ENCODE data around the gene RPRML.
A peak's percentile ranks its signal among the peaks of the same experiment; 100 is the strongest.
"Not testable (repeated sequence)": the region's sequence is repeated elsewhere in the genome, so short reads cannot be mapped to it uniquely, and the experiment has no call there.

The RPRML gene

GRCh38 chr17:46979147-46979863 lies at the start of gene RPRML:
Gene RPRML, minus strand, starts transcription at chr17:46979253. Its CDS starts 246 bp downstream, at chr17:46979007.
- DNase-seq, result no peak

DNA sequence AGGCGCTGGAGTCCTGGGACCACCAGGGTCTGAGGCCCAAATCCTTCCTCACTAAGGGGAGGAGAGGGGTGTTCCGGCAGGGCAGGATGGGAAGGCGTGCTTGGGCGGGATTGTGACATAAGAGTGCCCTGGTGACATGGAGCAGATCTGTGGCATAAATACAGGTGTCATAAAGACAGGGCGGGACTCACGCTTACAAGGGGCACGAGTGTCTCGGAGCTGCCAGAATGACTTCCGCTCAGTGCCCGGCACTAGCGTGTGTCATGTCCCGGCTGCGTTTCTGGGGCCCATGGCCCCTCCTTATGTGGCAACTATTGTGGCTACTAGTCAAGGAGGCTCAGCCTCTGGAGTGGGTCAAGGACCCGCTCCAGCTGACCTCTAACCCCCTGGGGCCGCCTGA lies 37.9 kb upstream of the RPRML start:
- DNase-seq, result not testable (repeated sequence)

DNA sequence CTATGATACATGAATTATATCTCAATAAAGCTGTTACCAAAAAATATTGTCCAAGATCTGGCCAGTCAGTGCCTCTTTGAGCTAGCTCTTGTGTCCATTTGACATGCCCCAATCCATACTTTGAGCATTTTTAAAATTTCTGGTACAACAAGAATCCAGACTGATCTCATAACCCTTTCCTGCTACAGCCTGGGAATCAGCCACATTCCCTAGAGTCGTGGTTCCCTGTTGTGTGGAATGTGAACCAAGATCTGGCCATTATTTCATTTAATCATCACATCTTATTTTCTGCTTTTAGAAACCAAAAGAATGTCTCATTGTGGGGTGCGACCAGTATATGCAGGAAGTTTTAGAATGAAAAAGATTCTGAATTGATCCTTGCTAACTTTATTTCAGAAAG lies 34.3 kb upstream of the RPRML start:
- DNase-seq, result no peak

GRCh38 chr17:47012457-47012856 lies 33.4 kb upstream of the RPRML start:
- DNase-seq, result no peak

DNA sequence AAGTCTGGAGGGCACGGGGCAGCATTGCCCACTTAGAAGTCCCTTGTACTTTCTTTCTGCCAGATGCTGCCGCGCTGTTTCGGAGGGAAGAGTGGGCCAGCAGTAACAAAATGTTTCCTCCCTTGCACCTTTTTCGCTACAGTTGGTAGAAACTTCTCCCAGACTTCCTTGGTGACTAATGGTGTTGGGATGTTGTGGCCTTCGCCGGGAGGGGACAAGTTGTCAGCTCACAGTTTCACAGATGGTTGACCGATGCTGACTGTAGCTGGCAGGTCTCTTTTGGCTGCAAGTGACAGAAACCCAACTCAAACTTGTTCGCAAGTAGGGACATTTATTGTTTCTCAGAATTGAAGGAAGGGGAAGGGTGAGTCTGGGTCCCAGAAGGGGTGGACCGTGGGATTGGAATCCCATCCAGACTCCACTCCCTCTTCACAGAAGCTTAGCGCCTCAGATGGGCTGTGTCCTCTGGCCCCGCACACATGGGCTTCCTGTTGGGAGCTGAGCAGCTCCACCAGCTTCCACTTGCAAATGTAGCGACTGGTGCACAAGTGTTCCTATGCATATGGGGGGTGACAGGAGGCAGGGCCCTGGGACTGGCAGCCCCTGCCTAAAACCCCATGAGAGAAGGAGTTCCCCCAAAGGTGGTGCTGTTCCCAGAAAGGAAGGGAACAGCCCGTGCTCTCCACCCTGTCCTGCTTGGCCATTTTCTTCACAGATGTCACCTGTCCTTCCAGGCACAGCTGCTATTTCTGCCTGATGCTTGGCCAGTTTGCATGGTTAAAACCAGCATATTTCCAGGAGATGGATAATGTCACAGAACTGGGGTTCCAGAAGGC lies 30.9 kb upstream of the RPRML start:
- no peak for DNase-seq

- no peak for DNase-seq
These were observed 25.9 kb upstream of the RPRML start for GRCh38 chr17:47004906-47005305.

DNA sequence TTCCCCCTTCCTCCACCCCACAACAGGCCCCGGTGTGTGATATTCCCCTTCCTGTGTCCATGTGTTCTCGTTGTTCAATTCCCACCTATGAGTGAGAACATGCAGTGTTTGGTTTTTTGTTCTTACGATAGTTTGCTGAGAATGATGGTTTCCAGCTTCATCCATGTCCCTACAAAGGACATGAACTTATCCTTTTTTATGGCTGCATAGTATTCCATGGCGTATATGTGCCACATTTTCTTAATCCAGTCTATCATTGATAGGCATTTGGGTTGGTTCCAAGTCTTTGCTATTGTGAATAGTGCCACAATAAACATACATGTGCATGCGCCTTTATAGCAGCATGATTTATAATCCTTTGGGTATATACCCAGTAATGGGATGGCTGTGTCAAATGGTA lies 24.8 kb upstream of the RPRML start:
- not testable (repeated sequence) for DNase-seq

- no peak for DNase-seq
These were observed 17.0 kb upstream of the RPRML start for GRCh38 chr17:46995841-46996571.

- no peak for DNase-seq
These were observed 15.9 kb upstream of the RPRML start for GRCh38 chr17:46994993-46995392.

- DNase-seq, result no peak
These were observed 12.6 kb upstream of the RPRML start for GRCh38 chr17:46991617-46992016.

- DNase-seq, result no peak
These were observed 10.8 kb upstream of the RPRML start for GRCh38 chr17:46989637-46990431.

GRCh38 chr17:46987927-46988326 lies 8.9 kb upstream of the RPRML start:
- not testable (repeated sequence) for DNase-seq

DNA sequence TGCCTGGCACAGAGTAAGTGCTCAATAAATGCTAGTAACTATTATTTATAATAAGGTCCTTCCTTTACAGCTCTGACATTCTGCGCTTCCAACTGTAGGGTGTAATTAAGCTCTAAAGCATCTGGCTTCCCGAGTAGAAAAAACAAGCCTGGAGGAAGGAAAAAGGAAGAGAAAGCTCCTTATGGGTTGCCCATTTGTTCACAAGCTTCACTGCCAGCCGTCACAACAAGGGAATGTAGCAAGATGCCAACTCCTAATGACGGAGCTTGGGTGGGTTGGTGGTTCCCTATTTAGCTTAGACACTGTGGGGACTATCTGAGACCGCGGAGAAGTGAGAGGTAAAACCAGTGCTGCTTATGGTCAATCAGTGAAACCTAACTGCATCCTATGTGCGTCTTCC lies 7.3 kb upstream of the RPRML start:
- no peak for DNase-seq

- DNase-seq, result no peak
These were observed 5.8 kb upstream of the RPRML start for GRCh38 chr17:46984892-46985291.

GRCh38 chr17:46984341-46984740 lies 5.3 kb upstream of the RPRML start:
- DNase-seq, result peak in 1 of 2 experiments; percentile 54

- DNase-seq, result no peak
These were observed 4.7 kb upstream of the RPRML start for GRCh38 chr17:46983782-46984181.

- no peak for DNase-seq
These were observed 3.5 kb upstream of the RPRML start for GRCh38 chr17:46982577-46982976.

GRCh38 chr17:46978489-46979146 lies 435 bp downstream of the RPRML start:
- DNase-seq, result no peak

DNA sequence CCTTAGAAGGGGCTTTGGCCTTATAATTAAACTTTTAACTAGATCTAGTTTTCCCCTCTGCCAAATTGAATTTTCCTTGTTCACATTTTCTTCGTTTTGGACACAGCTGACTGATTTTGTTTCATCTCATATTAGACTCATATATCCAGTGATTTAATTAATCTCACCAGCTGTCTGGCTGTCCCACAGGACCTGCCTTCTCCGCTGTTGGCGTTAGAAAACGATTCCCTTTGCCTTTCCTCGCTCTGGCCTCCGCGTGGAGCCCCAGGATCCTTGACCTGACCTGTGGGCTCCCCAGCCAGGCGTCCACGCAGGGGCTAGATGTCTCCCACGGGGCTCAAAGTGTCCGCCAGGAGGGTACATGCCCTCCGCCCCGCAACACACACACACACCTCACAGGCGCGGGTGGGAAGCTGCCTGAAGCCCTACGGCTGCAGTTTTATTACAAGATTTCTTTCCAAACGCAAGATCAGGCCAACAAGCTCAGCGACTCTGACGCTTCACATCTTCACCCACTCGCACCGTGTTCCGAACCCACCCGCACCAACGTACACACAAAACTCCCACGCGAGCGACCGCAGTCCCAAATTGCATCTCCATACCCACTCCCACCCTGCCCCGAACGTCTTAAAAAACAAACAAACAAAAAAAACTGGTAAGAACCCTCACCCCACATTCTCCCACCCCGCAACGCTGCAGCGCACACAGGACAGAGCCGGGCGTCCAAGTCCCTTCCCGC lies 1.1 kb downstream of the RPRML start:
- no peak for DNase-seq

- peak in 1 of 2 experiments; percentile 38 for DNase-seq
These were observed 1.7 kb downstream of the RPRML start for GRCh38 chr17:46977348-46977747.

- peak in 1 of 2 experiments; percentile 38 for DNase-seq
These were observed 2.3 kb downstream of the RPRML start for GRCh38 chr17:46976626-46977270.
